LNCaP clone FGC (cell line): ENCODE results near the gene KCNQ1.

Experiments
- DNase-seq: peaks from one replicate; pipeline ENCODE4 v3.0.0-alpha.2; 2011; ENCODE audit warnings: low read depth
- H3K4me3 ChIP-seq: 2 replicates; pipeline ENCODE4 v1.5.1; 2011; ENCODE audit warnings: mild to moderate bottlenecking, low read depth, low read length, control low read depth
- TF ChIP-seq, protein P1 (sequence below): IDR thresholded peaks from 2 replicates; pipeline ENCODE4 v1.5.1; 2012; ENCODE audit warnings: mild to moderate bottlenecking; ENCODE audit not compliant: control insufficient read depth, insufficient read depth; ENCODE audit errors: extremely low read depth

KCNQ1 gene

DNA sequence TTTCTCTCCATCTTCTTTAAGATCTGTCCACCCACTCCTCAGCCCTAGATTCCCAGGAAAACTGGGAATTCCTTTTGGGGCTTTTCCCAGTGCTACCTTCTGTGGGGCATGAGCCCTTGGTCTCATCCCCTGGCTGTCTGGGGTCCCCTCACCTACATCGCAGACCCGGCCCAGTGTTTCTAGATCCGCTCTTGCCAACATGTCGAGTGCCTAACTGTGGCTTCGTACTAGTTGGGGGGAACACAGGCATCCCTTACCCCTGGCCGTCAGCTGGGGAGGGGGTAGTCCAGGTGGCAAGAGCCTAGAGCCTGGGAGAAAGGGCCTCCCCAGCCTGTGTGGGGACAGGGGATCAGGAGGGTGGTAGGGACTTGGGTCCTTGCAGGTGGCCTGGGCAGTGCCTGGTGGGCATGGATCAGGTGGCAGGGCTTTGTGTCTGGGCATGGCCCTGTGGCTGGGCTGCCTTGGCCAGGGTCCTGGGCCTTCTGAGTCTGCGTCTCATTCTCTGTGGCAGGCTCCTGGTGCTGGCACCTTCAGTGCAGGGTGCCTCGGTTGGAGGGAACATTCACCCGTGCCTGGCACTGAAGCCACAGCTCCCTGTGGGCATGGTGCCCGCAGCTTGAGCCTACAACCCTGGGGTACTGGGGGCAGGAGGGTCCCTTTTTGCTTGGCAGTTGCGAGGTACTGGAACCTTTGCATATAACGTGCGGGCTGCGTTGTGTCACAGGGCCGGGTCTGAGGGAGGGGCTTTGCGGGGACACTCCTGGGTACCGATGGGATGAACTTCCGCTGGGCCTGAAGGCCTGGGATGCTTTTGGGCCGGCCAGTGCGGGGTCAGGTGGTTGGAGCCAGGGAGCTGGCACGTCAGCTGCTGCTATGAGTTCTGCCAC is 4.1 kb downstream of the KCNQ1 start:
- no peak for DNase-seq
- H3K4me3 ChIP-seq, result no peak overlapping the region
- TF ChIP-seq, protein P1, sequence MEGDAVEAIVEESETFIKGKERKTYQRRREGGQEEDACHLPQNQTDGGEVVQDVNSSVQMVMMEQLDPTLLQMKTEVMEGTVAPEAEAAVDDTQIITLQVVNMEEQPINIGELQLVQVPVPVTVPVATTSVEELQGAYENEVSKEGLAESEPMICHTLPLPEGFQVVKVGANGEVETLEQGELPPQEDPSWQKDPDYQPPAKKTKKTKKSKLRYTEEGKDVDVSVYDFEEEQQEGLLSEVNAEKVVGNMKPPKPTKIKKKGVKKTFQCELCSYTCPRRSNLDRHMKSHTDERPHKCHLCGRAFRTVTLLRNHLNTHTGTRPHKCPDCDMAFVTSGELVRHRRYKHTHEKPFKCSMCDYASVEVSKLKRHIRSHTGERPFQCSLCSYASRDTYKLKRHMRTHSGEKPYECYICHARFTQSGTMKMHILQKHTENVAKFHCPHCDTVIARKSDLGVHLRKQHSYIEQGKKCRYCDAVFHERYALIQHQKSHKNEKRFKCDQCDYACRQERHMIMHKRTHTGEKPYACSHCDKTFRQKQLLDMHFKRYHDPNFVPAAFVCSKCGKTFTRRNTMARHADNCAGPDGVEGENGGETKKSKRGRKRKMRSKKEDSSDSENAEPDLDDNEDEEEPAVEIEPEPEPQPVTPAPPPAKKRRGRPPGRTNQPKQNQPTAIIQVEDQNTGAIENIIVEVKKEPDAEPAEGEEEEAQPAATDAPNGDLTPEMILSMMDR, result no peak

DNA sequence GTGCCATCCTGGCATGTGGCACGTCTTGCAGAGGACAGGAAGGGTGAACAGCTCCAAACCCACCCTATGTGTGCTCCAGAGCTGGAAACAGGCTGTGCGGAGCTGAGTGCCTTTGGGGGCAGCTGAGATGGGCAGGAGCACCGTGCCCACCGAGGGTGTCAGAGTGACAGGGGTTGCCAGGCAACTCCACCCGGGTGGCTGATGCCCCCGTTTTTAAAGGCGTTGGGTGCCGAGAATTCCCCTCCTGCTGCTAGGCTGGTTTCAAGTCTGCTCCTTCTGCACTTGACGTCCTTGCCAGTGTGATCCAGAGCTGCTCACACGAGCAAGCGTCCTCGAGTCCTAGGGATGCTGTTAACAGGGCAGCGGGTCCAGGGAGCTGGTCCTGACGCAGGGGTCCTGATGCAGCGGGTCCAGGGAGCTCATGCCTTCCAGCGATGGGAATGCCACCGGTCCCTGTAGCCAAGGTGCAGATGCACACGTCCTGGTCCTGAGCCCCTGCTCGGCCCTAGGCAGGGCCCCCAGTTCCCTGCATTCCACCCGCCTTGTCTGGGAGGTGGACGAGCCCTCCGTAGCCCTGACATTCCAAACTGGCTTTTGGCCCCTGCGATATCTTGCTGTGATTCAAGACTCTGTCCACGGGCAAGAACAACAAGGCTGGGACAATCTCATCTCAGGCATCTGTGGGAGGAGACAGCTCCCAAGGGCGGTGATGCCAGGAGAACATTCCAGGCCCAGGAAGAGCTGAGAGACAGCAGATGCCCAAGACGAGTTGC is 4.9 kb downstream of the KCNQ1 start:
- DNase-seq, result no peak
- TF ChIP-seq, protein P1, result no peak
- no peak overlapping the region for H3K4me3 ChIP-seq

DNA sequence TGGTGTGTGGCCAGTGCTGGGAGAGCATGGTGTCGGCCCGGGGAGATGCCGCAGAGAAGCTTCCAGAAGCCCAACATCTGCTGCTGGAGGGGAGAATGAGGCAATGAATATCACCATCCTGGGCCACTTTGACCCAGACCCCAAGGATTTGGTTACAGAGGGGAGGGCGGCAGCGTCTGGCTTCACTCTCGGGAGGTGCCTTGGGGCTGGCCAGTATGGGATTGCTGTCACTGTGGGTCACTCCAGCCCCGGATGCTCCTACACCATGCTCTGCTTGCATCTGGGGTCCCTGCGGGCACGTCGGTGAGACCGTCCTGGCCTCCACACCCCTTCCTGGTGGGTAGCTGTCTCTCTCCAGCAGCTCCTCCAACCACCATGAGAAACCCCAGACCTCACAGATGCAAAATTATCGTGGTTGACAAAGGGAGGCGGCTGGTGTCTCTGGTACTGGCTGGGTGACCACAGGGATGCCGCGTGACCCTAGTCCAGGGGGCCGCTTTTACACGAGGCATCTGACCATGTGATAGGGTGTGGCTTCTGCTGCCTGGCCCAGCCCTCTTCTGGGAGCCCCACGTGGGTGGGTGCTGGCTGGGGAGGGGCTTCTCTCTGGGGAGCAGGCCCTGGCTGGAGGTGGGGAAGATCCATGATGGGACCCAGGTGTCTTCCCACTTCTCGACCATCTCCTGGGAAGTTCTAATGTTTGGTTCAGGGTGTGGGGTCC is 5.7 kb downstream of the KCNQ1 start:
- no peak for DNase-seq
- no peak overlapping the region for H3K4me3 ChIP-seq
- TF ChIP-seq, protein P1, result no peak

DNA sequence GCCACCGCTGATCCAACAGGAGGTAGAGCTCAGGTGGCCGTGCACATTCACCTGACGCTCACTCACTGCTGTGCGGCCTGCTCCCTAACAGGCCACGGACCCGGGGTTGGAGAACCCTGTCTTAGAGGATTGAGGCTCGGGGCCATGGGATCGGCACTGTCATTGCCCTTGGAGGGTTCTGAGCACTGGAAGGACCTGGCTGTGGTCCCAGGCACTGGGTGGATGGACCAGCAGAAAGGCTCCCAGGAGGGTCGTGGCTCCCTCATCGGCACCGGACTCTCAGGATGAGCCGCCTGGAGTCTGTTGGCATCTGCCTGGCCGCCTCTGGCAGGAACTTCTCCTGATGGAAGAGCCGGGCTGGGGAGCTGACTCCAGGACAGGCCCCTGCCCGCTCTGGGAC is 6.5 kb downstream of the KCNQ1 start:
- TF ChIP-seq, protein P1, result no peak
- no peak for DNase-seq
- no peak overlapping the region for H3K4me3 ChIP-seq

DNA sequence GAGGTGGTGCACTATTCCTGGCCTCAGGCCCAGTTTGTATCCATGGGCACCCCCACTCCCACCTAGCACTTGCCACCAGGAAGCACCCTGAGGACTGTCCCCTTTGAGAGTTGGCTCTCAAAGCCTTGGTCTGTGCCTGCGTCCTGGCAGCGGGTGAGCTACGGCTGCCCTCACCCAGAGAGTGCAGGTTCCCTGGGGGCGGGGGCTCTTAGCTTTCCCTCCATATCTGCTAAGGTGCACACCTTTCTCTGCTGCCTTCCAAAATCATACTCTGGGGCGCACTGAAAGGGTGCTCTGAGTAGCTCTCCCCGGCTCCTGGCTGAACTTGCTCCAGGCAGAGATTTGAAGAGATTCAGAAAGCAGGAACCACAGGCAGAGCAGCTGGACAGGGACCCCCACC is 7.1 kb downstream of the KCNQ1 start:
- TF ChIP-seq, protein P1, result no peak
- no peak overlapping the region for H3K4me3 ChIP-seq

DNA sequence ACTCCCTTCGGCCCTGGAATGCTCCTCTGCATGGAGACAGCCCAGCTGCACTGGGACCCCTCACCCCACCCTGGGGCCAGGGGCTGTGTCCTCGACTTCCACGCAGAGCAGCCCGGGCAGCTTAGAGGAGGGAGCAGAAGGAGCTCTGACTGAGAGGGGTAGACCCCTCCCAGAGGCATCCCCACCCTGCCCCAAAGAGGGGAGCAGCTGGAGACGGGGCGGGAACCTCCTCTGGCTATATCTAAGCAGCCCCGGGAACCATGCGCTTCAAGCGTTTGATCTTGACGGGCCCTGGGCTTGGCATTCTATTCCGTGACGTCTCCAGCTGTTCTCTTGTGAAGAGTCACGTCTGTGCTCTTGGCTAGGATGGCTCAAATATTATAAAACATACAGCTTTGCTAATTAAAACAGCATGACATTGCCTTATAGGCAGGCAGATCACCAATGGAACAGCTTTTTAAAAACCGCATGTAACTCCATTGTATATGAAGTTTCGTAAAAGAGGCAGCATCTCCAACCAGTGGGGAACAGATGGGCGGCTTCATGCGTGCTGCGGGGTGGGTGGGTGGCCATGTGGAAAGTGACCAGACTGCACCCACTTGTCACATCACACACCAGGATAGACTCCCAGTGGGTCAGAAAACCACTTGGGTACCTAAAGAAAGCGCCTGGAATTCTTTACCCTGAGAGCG is 7.7 kb downstream of the KCNQ1 start:
- DNase-seq, result no peak
- TF ChIP-seq, protein P1, result no peak
- no peak overlapping the region for H3K4me3 ChIP-seq

More for the DNA sequence above, 7.1 kb downstream of the KCNQ1 start:
- DNase-seq, result no peak
